Breast epithelium (tissue), 4 donors: ENCODE data around the gene KLHL42. TPM values are rescaled to one million over a fixed set of nuclear protein-coding genes. Genes with fewer than 3 reads are reported as not detected.
"Not testable (repeated sequence)": the region's sequence is repeated elsewhere in the genome, so short reads cannot be mapped to it uniquely, and the experiment has no call there.

ENCODE experiments used
- DNase-seq, 2 donors: peaks; one replicate each; pipeline ENCODE4 v3.0.0-alpha.2; 2019; ENCODE audit warnings: low spot score in 2 of 2
- H3K27ac ChIP-seq, 2 donors: fragments of 200-600 bp; sonication (generic) in 1 of 2; one replicate each; pipeline ENCODE4 v1.5.1; 2016 to 2019; ENCODE audit warnings: mild to moderate bottlenecking in 1 of 2
- H3K27me3 ChIP-seq, 2 donors: fragments of 200-600 bp; sonication (generic) in 1 of 2; one replicate each; pipeline versions ENCODE4 v1.5.1 to v1.6.0; 2017 to 2019; ENCODE audit warnings: control low read depth in 1 of 2, mild to moderate bottlenecking in 1 of 2
- H3K36me3 ChIP-seq: fragments of 200-600 bp; one replicate; pipeline ENCODE4 v1.5.1; 2019
- H3K4me1 ChIP-seq, 2 donors: fragments of 200-600 bp; sonication (generic); one replicate each; pipeline ENCODE4 v1.5.1; 2016 to 2019; ENCODE audit warnings: control low read depth in 1 of 2
- H3K4me3 ChIP-seq, 3 donors: fragments of 200-600 bp; sonication (generic); 1 replicate in 2 of 3; 2 replicates in 1 of 3; pipeline ENCODE4 v1.5.1; 2016 to 2019; ENCODE audit warnings: mild to moderate bottlenecking in 3 of 3, moderate library complexity in 2 of 3
- H3K9me3 ChIP-seq, 2 donors: fragments of 200-600 bp; sonication (generic) in 1 of 2; one replicate each; pipeline ENCODE4 v1.5.1; 2016 to 2019; ENCODE audit warnings: control low read depth in 1 of 2
- POLR2A ChIP-seq: fragments of 450-650 bp; IDR thresholded peaks from one replicate; pipeline ENCODE4 v1.6.1; 2016; ENCODE audit warnings: antibody characterized with exemption, mild to moderate bottlenecking, moderate library complexity
- POLR2AphosphoS5 ChIP-seq, 3 donors: sonication (generic); formaldehyde crosslinking; IDR thresholded peaks; one replicate each; pipeline ENCODE4 v1.6.1; 2017; ENCODE audit warnings: antibody characterized with exemption in 3 of 3
- intact Hi-C: fragments of 100-400 bp; cut with DNase I; formaldehyde crosslinking; loops from one replicate; pipeline ENCODE4 v1.15.1; 2023; ENCODE audit warnings: low total_unique reads
- total RNA-seq, 3 donors: library from RNA; depleted of rRNA; stranded (reverse); fragments of >200 nt; gene quantifications; one replicate each; pipeline ENCODE4 v1.1.0, GENCODE V29; 2016
- TF ChIP-seq, protein P1 (sequence below), 3 donors: fragments of 450-650 bp; IDR thresholded peaks; one replicate each; pipeline ENCODE4 v1.5.1; 2016 to 2017; ENCODE audit warnings: antibody characterized with exemption in 3 of 3, mild to moderate bottlenecking in 3 of 3, moderate library complexity in 3 of 3

Gene KLHL42
- total RNA-seq, 3 donors from 2014 or later, result 20.6 to 32.3 (median 30.8) TPM

DNA sequence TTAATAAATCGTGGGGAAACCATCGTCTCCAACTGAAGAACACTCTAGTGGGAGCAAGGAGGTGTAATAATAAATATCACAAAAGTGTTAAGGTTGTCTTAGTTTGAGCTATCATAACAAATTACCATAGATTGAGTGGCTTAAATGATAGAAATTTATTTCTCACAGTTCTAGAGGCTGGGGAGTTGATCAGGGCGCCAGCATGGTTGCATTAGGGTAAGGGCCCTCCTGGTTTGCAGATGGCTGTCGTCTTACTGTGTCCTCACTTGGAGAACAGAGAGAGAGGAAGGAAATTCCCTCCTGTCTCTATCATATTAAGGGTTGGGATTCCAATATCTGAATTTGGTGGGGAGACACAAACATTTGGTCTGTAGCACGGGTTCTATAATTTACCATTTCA lies 36.4 kb upstream of the KLHL42 start:
- H3K4me1 ChIP-seq, result no peaks in the 10 kb centered on the region
- H3K9me3 ChIP-seq, result no peaks in the 10 kb centered on the region
- peaks cover 6% of the 10 kb centered on the region for H3K36me3 ChIP-seq
- no peaks in the 10 kb centered on the region for H3K27me3 ChIP-seq
- no peak overlapping the region for H3K27ac ChIP-seq
- TF ChIP-seq POLR2A (no peak), POLR2AphosphoS5 (IDR thresholded peaks at IDR 0.05) (no peak)
- TF ChIP-seq, protein P1, sequence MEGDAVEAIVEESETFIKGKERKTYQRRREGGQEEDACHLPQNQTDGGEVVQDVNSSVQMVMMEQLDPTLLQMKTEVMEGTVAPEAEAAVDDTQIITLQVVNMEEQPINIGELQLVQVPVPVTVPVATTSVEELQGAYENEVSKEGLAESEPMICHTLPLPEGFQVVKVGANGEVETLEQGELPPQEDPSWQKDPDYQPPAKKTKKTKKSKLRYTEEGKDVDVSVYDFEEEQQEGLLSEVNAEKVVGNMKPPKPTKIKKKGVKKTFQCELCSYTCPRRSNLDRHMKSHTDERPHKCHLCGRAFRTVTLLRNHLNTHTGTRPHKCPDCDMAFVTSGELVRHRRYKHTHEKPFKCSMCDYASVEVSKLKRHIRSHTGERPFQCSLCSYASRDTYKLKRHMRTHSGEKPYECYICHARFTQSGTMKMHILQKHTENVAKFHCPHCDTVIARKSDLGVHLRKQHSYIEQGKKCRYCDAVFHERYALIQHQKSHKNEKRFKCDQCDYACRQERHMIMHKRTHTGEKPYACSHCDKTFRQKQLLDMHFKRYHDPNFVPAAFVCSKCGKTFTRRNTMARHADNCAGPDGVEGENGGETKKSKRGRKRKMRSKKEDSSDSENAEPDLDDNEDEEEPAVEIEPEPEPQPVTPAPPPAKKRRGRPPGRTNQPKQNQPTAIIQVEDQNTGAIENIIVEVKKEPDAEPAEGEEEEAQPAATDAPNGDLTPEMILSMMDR (IDR thresholded peaks at IDR 0.05), result no peak
- intact Hi-C loops, result no loop called here
- no peak for DNase-seq
- H3K4me3 ChIP-seq, result no peak overlapping the region

DNA sequence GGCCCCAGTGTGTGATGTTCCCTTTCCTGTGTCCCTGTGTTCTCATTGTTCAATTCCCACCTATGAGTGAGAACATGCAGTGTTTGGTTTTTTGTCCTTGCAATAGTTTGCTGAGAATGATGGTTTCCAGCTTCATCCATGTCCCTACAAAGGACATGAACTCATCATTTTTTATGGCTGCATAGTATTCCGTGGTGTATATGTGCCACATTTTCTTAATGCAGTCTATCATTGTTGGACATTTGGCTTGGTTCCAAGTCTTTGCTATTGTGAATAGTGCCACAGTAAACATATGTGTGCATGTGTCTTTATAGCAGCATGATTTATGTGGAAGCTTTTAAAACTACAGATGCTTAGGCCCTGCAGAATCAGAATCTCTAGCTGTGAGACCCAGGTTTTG lies 34.3 kb upstream of the KLHL42 start:
- H3K9me3 ChIP-seq, DNase-seq, H3K4me1 ChIP-seq, H3K36me3 ChIP-seq, H3K4me3 ChIP-seq, H3K27ac ChIP-seq, intact Hi-C loops, H3K27me3 ChIP-seq: not testable (repeated sequence)

DNA sequence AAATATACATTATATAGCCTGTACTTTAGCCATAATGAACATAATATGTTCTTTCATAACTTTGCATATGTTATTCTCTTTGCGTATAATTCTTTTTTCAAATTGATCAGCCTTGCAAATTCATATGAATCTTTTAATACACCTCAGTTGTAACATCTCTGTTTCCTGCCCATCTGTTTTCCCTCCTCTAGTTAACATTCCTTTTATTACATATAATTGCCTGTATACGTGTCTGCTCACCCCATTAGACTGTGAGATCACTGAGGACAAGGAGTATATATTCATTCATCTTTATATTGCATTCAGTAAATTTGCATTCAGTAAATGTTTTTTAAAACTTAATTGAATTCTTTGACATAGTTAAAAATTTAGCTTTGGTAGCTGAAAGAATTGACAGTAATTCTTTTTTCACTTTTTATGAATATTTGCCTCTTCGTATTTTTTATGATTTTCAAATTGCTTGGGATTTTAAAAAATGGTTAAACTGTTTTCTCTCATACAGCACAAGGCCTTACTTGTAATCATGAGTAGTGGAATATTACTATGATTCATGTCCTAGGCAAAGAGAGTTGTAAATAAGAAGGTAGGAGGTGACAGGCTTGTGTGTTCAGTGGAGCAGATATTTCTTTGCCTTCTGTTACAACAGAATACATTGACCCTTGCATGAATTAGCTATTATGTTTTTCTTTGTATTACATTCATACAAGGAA lies 32.8 kb upstream of the KLHL42 start:
- H3K27me3 ChIP-seq, result no peaks in the 10 kb centered on the region
- H3K4me3 ChIP-seq, result no peak overlapping the region
- no peak for DNase-seq
- TF ChIP-seq POLR2AphosphoS5 (IDR thresholded peaks at IDR 0.05), result no peak
- TF ChIP-seq, protein P1 (IDR thresholded peaks at IDR 0.05), result no peak
- TF ChIP-seq POLR2A, result no peak
- H3K36me3 ChIP-seq, result no peaks in the 10 kb centered on the region
- H3K27ac ChIP-seq, result peak overlapping the region; percentile 61 to 86
- H3K4me1 ChIP-seq, result no peaks in the 10 kb centered on the region
- no peaks in the 10 kb centered on the region for H3K9me3 ChIP-seq
- intact Hi-C loops, result no loop called here

DNA sequence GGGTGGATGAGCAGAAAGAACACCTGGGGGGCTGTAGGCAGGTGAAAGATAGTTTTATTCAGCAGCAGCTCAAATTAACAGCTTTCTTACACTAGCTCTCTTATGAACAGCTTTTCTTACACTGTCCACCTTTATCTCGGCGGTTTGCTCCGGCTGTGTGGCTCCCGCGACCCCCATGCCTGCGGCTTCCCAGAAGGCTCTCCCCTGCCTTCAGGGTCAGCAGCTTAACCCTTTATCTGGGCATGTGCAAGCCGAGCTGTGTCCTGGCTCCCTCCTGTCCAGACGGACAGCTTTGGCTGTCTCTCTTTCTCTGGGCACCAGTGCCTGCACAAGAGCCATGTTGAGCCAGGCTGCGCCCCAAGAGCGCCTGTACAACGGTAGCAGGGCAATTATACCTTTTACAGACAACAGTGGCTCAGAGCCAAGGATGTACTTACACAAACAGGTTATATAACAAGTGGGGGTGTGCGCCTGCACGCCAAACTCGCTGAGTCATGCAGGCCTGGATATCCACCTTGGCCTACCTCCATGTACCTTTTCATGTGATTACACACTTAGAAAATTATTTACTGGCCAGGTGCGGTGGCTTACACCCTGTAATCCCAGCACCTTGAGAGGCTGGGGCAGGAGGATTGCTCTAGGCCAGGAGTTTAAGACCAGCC lies 28.5 kb upstream of the KLHL42 start:
- no peaks in the 10 kb centered on the region for H3K4me1 ChIP-seq
- no peaks in the 10 kb centered on the region for H3K9me3 ChIP-seq
- intact Hi-C loops, result no loop called here
- H3K27me3 ChIP-seq, result no peaks in the 10 kb centered on the region
- H3K27ac ChIP-seq, result no peak overlapping the region
- H3K4me3 ChIP-seq, result no peak overlapping the region
- DNase-seq, result no peak
- no peak for TF ChIP-seq POLR2AphosphoS5 (IDR thresholded peaks at IDR 0.05)
- no peak for TF ChIP-seq POLR2A
- TF ChIP-seq, protein P1 (IDR thresholded peaks at IDR 0.05), result no peak
- no peaks in the 10 kb centered on the region for H3K36me3 ChIP-seq

DNA sequence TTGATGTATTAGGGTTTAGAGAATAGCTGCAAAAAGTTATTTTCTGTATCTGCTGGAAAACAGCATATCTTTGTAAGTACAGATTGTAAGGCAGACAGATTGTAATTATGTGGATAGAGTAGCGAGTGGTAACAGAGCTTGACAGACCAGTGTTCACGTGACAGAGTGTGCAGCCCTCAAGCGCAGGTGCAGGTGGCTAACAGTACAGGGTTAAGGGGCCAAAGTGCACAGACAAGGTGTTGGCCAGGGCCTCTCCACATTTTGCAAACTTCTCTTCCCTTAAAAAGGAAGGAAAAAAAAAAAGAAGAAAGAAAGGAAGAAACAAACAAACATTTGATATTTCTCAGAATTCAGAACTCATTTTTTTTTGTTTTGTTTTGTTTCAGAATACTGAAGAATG lies 25.2 kb upstream of the KLHL42 start:
- no peak for TF ChIP-seq POLR2A
- no peak for TF ChIP-seq POLR2AphosphoS5 (IDR thresholded peaks at IDR 0.05)
- TF ChIP-seq, protein P1 (IDR thresholded peaks at IDR 0.05), result no peak
- no peak overlapping the region for H3K4me3 ChIP-seq
- H3K27me3 ChIP-seq, result no peaks in the 10 kb centered on the region
- H3K36me3 ChIP-seq, result no peaks in the 10 kb centered on the region
- no peak overlapping the region for H3K27ac ChIP-seq
- H3K9me3 ChIP-seq, result no peaks in the 10 kb centered on the region
- intact Hi-C loops, result no loop called here
- DNase-seq, result no peak
- no peaks in the 10 kb centered on the region for H3K4me1 ChIP-seq
